T-cell (primary cell): ENCODE results near the gene SLAMF6. TPM values are rescaled to one million over a fixed set of nuclear protein-coding genes. Genes with fewer than 3 reads are reported as not detected.
A peak's percentile ranks its signal among the peaks of the same experiment; 100 is the strongest.

ENCODE experiments used
- ATAC-seq, 4 experiments: fragments of 200-7000 bp in 3 of 4; fragments of 150-1000 bp in 1 of 4; cut with Tn5 transposase; replicated peaks in 1 of 4; 1 replicate in 3 of 4; 2 replicates in 1 of 4; pipeline ENCODE4 v1.10.0; 2021; ENCODE audit warnings: moderate library complexity in 3 of 4, mild to moderate bottlenecking in 2 of 4, moderate number of reproducible peaks in 1 of 4
- CTCF ChIA-PET, 2 donors: fragments of 300-600 bp; sonication (Branson Sonifier 250); formaldehyde crosslinking; loops; one replicate each; lab custom pipeline; 2022; ENCODE audit warnings: antibody characterized with exemption in 2 of 2; lab: Charles Lee
- POLR2A ChIA-PET, 2 donors: fragments of 300-600 bp; sonication (Branson Sonifier 250); formaldehyde crosslinking; loops; one replicate each; lab custom pipeline; 2022; ENCODE audit warnings: antibody characterized with exemption in 2 of 2; lab: Charles Lee
- DNase-seq, 35 experiments: peaks; one replicate each; pipeline versions ENCODE4 v3.0.0 to v3.0.0-alpha.2; 2013 to 2023
- H3K27ac ChIP-seq: one replicate; pipeline ENCODE4 v1.5.1; 2013; ENCODE audit warnings: low read length
- H3K27me3 ChIP-seq, 2 experiments: replicated peaks in 1 of 2; 1 replicate in 1 of 2; 2 replicates in 1 of 2; pipeline versions ENCODE4 v1.6.1 to v1.7.0; 2013; ENCODE audit warnings: low read length in 1 of 2, mixed read lengths in 1 of 2; ENCODE audit not compliant: control insufficient read depth in 2 of 2, insufficient read depth in 2 of 2; ENCODE audit errors: extremely low read depth in 1 of 2
- H3K36me3 ChIP-seq, 2 donors: 1 replicate in 1 of 2; 2 replicates in 1 of 2; pipeline versions ENCODE4 v1.6.1 to v1.7.0; 2013; ENCODE audit warnings: low read length in 1 of 2; ENCODE audit not compliant: control insufficient read depth in 2 of 2, insufficient read depth in 1 of 2; ENCODE audit errors: extremely low read depth in 1 of 2
- H3K4me1 ChIP-seq, 2 experiments: 1 replicate in 1 of 2; 2 replicates in 1 of 2; pipeline versions ENCODE4 v1.6.1 to v1.7.0; 2013; ENCODE audit warnings: low read length in 2 of 2, mixed read lengths in 1 of 2; ENCODE audit not compliant: insufficient read depth in 2 of 2, control insufficient read depth in 1 of 2; ENCODE audit errors: extremely low read depth in 1 of 2
- H3K4me3 ChIP-seq, 2 donors: 1 replicate in 1 of 2; 2 replicates in 1 of 2; pipeline versions ENCODE4 v1.5.1 to v1.7.0; 2013; ENCODE audit warnings: mild to moderate bottlenecking in 2 of 2, low read length in 1 of 2, moderate library complexity in 1 of 2; ENCODE audit not compliant: control insufficient read depth in 1 of 2; ENCODE audit errors: extremely low read depth in 1 of 2
- H3K9me3 ChIP-seq: 2 replicates; pipeline ENCODE4 v1.7.0; 2013
- H3K27ac Mint-ChIP-seq, 2 donors: one replicate each; pipeline ENCODE4 v1.8.0; 2020 to 2021; ENCODE audit warnings: mild to moderate bottlenecking in 2 of 2, mixed read lengths in 2 of 2
- H3K27me3 Mint-ChIP-seq, 2 donors: one replicate each; pipeline ENCODE4 v1.8.0; 2021 to 2022; ENCODE audit warnings: mixed read lengths in 2 of 2
- H3K36me3 Mint-ChIP-seq: one replicate; pipeline ENCODE4 v1.8.0; 2021; ENCODE audit warnings: mixed read lengths
- H3K4me1 Mint-ChIP-seq, 3 donors: one replicate each; pipeline ENCODE4 v1.8.0; 2020 to 2022; ENCODE audit warnings: mixed read lengths in 3 of 3, mild to moderate bottlenecking in 1 of 3
- H3K4me3 Mint-ChIP-seq, 3 donors: one replicate each; pipeline ENCODE4 v1.8.0; 2020 to 2022; ENCODE audit warnings: mild to moderate bottlenecking in 3 of 3, mixed read lengths in 3 of 3, moderate library complexity in 3 of 3
- H3K9me3 Mint-ChIP-seq, 3 donors: one replicate each; pipeline ENCODE4 v1.8.0; 2020 to 2022; ENCODE audit warnings: mixed read lengths in 3 of 3
- WGBS: methylation state at CpG from one replicate; pipeline ENCODE4 v1.1.5; 2013; ENCODE audit warnings: missing lambda C conversion rate; ENCODE audit not compliant: insufficient coverage; 5-methylcytosine and 5-hydroxymethylcytosine counted together
- total RNA-seq, 35 experiments: library from RNA in 6 of 35; stranded (reverse) in 6 of 35; fragments of 120-200 nt in 1 of 35; gene quantifications; one replicate each; pipeline versions ENCODE4 v1.2.1 to v1.2.4 and lab custom pipeline; 2013 to 2026

SLAMF6 gene
- total RNA-seq, 5 donors from 2014 or later (not counting 1 experiment from before 2014, with no cell fraction given) = 39.9 to 53.0 (median 47.3) TPM

DNA sequence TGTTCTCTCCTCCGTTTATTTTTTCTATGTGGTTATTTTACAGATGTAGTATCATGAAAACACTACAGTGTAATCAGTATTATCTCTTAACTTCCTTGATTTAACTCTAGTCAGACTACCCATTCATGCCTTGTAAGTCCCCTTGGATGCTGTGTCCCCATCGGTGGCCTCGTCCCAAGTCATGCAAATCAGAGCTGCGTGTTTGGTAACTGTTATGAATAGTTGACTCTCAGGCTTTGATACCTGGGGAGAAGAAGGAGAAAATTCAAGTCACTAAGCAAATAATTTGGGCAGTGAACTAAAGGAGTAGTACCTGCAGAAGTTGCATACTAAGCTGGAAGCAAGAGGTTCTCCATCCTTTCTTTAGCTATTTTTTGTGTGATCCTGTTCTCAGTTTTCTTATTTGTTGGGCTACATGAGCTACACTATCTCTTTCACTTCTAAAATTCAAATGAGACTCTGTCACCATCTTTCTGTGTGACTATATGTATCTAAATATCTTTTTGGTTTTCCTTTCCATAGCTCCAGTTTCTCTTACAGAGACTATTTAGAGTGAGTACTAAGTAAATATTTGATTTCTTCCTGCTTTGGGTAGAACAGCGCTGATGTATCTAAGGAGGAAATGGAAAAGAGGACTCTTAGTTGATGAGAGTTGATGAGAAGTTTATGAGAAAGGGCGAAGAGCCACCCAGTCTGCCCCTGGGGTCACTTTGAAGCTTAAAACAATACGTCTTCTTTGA is 71.8 kb downstream of the SLAMF6 start:
- no peaks in the 10 kb centered on the region for H3K27me3 ChIP-seq
- H3K36me3 Mint-ChIP-seq = no peaks in the 10 kb centered on the region
- ATAC-seq = peak; percentile 40 to 52 (median 51)
- H3K4me3 Mint-ChIP-seq = peak overlapping the region; percentile 8 to 53 (median 27)
- H3K4me1 Mint-ChIP-seq = peaks cover 61 to 74% (median 72%) of the 10 kb centered on the region in 3 donors
- H3K9me3 ChIP-seq = no peaks in the 10 kb centered on the region
- no peaks in the 10 kb centered on the region for H3K27me3 Mint-ChIP-seq
- H3K9me3 Mint-ChIP-seq = no peaks in the 10 kb centered on the region
- CTCF ChIA-PET = interaction anchor here (0.5 to 1.4 kb wide), 3 partner anchors 72 to 373 kb away, joined by 3 to 8 read pairs (median 4); partner anchors contain the start of gene SLAMF6 (in 1 of the 2)
- no peaks in the 10 kb centered on the region for H3K36me3 ChIP-seq
- POLR2A ChIA-PET = interaction anchor here (0.7 to 1.3 kb wide), 2 partner anchors 15 to 114 kb away, joined by 3 to 4 read pairs; no protein-coding TSS in a partner anchor
- DNase-seq = no peak
- no peak overlapping the region for H3K4me3 ChIP-seq
- H3K27ac ChIP-seq = peak overlapping the region; percentile 32
- H3K4me1 ChIP-seq = peaks cover 6 to 17% of the 10 kb centered on the region in 2 experiments
- no CpG with 5 or more reads among the region's 7 CpGs for WGBS
- H3K27ac Mint-ChIP-seq = peak overlapping the region; percentile 66 to 75

DNA sequence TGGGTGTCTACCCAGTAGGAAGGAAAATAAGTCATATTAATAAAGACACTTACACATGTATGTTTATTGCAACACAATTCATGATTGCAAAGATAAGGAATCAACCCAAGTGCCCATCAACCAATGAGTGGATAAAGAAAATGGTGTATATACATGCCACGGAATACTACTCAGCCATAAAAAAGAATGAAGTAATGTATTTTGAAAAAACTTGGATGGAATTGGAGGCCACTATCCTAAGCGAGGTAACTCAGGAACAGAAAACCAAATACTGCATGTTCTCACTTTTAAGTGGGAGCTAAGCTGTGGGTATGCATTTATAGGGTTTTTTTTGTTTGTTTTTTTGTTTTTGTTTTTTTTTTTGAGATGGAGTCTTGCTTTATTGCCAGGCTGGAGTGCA is 73.6 kb downstream of the SLAMF6 start:
- Mint-ChIP-seq H3K27ac (no peak overlapping the region), H3K36me3 (no peaks in the 10 kb centered on the region), H3K4me1 (peaks cover 54 to 68% (median 58%) of the 10 kb centered on the region in 3 donors)

DNA sequence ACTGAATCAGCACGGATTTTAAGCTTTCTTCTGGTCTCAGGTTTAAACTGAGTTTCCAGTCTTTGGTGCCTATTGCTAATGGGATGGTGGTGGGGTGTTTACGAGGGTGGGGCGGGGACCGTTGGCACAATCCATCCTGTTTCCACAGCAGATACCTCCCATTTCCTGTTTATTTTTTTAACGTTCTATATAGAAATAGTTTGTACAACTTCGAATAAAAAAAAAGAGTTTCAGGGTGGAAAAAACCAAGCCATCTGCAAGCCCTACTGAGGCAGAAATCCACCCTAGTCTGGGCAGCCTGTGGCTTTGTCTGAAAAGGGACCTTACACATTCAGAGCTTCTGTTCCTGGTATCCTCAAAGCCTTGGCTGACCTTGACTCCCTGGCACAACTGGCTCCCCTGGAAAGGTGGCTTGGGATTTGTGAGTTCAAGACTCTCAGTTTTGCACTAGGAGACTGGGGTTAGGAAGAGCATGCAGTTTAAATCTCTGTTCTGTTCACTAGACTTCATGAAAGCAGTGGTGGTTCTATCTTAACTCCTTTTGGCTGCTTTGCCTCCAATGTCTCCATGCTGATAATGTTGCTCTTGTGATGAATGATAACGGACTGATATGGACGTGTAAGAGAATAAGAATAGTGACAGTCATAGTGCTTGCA is 76.0 kb downstream of the SLAMF6 start:
- no CpG with 5 or more reads among the region's 8 CpGs for WGBS
- peak overlapping the region; percentile 69 to 84 for H3K27ac Mint-ChIP-seq
- H3K4me3 Mint-ChIP-seq = peak overlapping the region; percentile 0 to 50 (median 4)
- peaks cover 2 to 14% of the 10 kb centered on the region in 2 experiments for H3K4me1 ChIP-seq
- H3K27ac ChIP-seq = peak overlapping the region; percentile 40
- CTCF ChIA-PET = interaction anchor here in 1 of 2 donors (0.6 kb wide), 1 partner anchor 220 kb away, joined by 3 read pairs; no protein-coding TSS in a partner anchor
- H3K9me3 ChIP-seq = no peaks in the 10 kb centered on the region
- ATAC-seq = peak in 2 of 4 experiments; percentile 36 to 37
- no peaks in the 10 kb centered on the region for H3K27me3 Mint-ChIP-seq
- no peaks in the 10 kb centered on the region for H3K27me3 ChIP-seq
- no peak overlapping the region for H3K4me3 ChIP-seq
- no peaks in the 10 kb centered on the region for H3K36me3 ChIP-seq
- H3K4me1 Mint-ChIP-seq = peaks cover 59 to 72% (median 63%) of the 10 kb centered on the region in 3 donors
- no peak for DNase-seq
- no peaks in the 10 kb centered on the region for H3K36me3 Mint-ChIP-seq
- H3K9me3 Mint-ChIP-seq = peaks cover 0 to 4% (median 0%) of the 10 kb centered on the region in 3 donors
- POLR2A ChIA-PET = interaction anchor here in 1 of 2 donors (0.6 kb wide), 1 partner anchor 16 kb away, joined by 3 read pairs; no protein-coding TSS in a partner anchor

More for the DNA sequence above, 73.6 kb downstream of the SLAMF6 start:
- H3K36me3 ChIP-seq = no peaks in the 10 kb centered on the region
- Mint-ChIP-seq H3K9me3 (no peaks in the 10 kb centered on the region), H3K4me3 (no peak overlapping the region), H3K27me3 (no peaks in the 10 kb centered on the region)
- H3K27me3 ChIP-seq = no peaks in the 10 kb centered on the region
- no peak for DNase-seq
- no peak overlapping the region for H3K27ac ChIP-seq
- no peaks in the 10 kb centered on the region for H3K9me3 ChIP-seq
- no peak for ATAC-seq
- POLR2A ChIA-PET = no interaction called here
- WGBS = no CpG with 5 or more reads among the region's 2 CpGs
- CTCF ChIA-PET = interaction anchor here in 1 of 2 donors (0.6 kb wide), 1 partner anchor 415 kb away, joined by 3 read pairs; no protein-coding TSS in a partner anchor
- peaks cover 2 to 17% of the 10 kb centered on the region in 2 experiments for H3K4me1 ChIP-seq
- no peak overlapping the region for H3K4me3 ChIP-seq

DNA sequence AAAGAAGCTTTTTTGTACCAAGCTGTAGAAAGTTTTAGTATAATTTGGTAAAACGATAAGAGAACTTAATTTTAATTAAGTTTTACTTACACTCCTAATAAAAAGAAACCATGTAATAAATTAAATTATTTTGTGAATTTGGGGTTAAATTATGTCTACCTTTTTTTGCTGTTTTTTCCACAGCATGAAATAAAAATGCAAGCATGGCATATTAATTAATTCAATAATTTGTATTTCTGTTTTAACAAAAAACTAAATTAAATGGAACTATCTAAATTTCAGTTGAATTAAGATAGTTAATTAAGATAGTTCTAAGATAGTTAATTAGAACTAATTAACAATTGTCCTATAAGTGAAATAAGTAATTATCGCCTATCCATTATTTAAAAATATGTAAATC is 83.3 kb downstream of the SLAMF6 start:
- Mint-ChIP-seq H3K27me3 (no peaks in the 10 kb centered on the region), H3K36me3 (no peaks in the 10 kb centered on the region), H3K27ac (no peak overlapping the region), H3K4me3 (no peak overlapping the region), H3K4me1 (peaks cover 42 to 57% (median 57%) of the 10 kb centered on the region in 3 donors), H3K9me3 (peaks cover 0 to 6% (median 3%) of the 10 kb centered on the region in 3 donors)
- Histone ChIP-seq H3K4me3 (no peak overlapping the region), H3K27ac (no peak overlapping the region), H3K4me1 (peaks cover 13 to 23% of the 10 kb centered on the region in 2 experiments), H3K27me3 (no peaks in the 10 kb centered on the region), H3K9me3 (no peaks in the 10 kb centered on the region), H3K36me3 (no peaks in the 10 kb centered on the region)
- ChIA-PET CTCF (interaction anchor here in 1 of 2 donors (0.6 to 0.7 kb wide), 4 partner anchors 90 to 602 kb away, joined by 3 to 8 read pairs (median 5); no protein-coding TSS in a partner anchor), POLR2A (no interaction called here)
- DNase-seq = no peak
- ATAC-seq = no peak
- no CpG with 5 or more reads among the region's 2 CpGs for WGBS

DNA sequence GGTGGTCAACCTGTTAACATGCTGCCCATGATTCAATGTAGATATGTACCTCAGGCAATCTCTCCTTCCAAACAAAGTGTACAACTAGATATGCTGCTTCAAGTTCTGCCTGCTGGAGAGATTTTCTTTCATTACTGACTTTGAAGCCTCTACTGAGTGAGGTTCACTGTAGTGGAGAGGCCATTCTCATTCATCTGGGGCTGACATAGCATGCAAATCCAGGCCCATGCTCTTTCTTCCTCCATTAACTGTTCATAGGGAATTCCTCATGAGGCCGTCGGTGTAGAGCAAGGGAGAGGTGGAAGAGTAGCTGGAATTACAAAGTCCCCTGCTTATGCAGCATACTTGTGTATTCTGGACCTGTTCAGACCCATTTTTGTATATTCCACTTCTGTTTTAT is 84.1 kb downstream of the SLAMF6 start:
- peak overlapping the region in 2 of 3 donors; percentile 82 to 83 for H3K4me3 Mint-ChIP-seq
- H3K4me3 ChIP-seq = no peak overlapping the region
- H3K27me3 Mint-ChIP-seq = no peaks in the 10 kb centered on the region

More for the DNA sequence above, 84.1 kb downstream of the SLAMF6 start:
- WGBS = no CpG with 5 or more reads among the region's 2 CpGs
- DNase-seq = no peak
- POLR2A ChIA-PET = no interaction called here
- peaks cover 7 to 13% (median 10%) of the 10 kb centered on the region in 3 donors for H3K9me3 Mint-ChIP-seq
- peak overlapping the region; percentile 95 to 100 for H3K27ac Mint-ChIP-seq
- H3K36me3 ChIP-seq = no peaks in the 10 kb centered on the region
- H3K9me3 ChIP-seq = no peaks in the 10 kb centered on the region
- H3K4me1 ChIP-seq = peaks cover 13 to 23% of the 10 kb centered on the region in 2 experiments
- ATAC-seq = peak in 1 of 4 experiments; percentile 41
- H3K27ac ChIP-seq = peak overlapping the region; percentile 94
- CTCF ChIA-PET = interaction anchor here in 1 of 2 donors (0.6 kb wide), 1 partner anchor 1439 kb away, joined by 3 read pairs; no protein-coding TSS in a partner anchor
- peaks cover 5% of the 10 kb centered on the region for H3K36me3 Mint-ChIP-seq
- H3K27me3 ChIP-seq = no peaks in the 10 kb centered on the region
- peaks cover 38 to 60% (median 53%) of the 10 kb centered on the region in 3 donors for H3K4me1 Mint-ChIP-seq
